ENCODE measurements around the gene AMIGO1. TPM values are rescaled to one million over a fixed set of nuclear protein-coding genes. Genes with fewer than 3 reads are reported as not detected.

AMIGO1 gene
- total RNA-seq, 1 experiment from 2014 or later: 1.2 TPM

DNA sequence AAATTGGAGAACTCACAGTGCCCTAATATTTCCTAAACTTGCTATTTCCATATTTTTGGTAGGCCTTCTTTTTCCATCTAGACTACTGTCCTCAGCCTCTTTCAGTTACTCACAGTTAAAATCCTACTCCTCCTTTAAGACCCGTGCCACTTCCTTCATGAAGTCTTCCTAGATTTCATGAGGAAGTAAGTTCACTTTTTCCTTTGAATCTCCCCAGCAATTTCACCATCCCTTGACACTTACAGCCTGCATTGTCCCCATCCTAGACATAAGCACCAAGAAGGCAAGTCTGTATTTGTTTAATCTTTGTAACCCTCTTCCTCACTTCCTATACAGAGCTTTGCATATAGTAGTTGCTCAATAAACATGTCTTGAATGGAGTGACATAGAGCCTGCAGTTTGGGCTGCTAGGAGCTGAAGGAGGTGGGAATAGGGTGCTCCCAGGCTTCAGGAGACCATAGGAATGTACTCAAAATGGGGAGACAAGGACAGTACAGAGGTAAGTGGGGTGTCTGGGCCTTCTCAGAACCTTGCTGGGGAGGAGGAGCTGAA lies 24.9 kb upstream of the AMIGO1 start:
- no peak for DNase-seq (ENCODE audit: extremely low read depth, low read depth)

DNA sequence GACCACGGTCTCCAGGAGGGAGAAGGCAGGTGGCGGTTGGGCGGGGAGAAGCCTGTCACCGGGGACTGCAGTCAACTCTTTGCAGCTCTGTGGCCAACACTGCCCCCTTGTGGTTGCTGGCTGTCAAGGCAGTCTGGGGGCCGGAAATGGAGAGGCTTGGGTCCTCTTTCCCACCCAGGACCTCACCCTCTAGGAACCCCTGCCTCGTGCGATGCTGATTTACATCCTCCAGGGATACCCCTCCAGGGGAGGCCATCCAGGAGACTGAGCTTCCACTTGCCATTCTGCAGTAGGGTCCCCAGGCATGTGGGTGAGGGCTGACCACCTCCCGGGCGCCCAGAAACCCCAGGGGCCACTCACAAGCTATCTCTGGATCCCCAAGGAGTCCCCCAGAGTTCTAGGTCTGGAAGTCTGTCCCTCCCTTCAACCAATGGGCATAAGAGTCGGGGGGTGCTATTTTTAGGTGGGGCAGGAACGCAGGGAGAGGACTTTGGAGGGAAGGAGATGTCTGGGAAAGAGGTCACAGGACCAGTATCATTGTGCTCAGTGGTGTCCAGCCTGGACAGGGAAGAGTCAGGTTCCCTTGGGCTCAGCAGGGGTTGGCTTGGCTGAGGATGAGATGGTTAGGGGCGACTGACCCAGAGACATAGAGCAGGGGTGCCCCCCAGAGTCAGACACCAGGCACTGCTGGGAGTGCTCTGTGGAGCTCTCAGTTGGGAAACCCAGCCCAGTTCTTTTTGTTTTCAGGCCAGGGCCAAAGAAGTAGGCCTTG lies 23.0 kb upstream of the AMIGO1 start:
- peak; percentile 65 for DNase-seq (ENCODE audit: extremely low read depth, low read depth)

DNA sequence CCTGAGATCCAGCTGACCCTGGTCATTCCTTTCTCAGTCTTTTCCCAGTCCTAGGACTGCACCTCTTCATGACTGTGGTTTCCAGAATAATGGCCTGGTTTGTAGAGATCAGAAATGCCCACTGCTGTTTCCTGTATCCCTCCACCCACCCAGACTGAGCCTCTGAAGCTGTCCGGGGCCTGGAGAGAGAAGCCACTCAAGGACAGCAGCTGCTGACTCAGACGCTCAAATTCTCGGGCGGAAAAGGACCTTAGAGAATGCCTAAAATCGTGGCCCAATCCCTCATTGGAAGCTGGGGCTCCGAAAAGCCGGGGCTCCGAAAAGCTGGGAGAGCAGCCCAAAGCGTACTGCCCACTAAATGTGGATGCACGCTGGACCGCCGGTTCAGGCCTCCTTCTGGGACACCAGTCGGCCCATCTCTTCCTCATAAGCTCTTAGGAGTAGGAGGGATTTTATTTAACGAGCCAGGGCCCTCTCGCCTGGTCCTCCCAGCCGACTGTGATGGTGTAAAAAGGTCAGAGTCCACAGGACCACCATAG lies 22.4 kb upstream of the AMIGO1 start:
- no peak for DNase-seq (ENCODE audit: extremely low read depth, low read depth)

DNA sequence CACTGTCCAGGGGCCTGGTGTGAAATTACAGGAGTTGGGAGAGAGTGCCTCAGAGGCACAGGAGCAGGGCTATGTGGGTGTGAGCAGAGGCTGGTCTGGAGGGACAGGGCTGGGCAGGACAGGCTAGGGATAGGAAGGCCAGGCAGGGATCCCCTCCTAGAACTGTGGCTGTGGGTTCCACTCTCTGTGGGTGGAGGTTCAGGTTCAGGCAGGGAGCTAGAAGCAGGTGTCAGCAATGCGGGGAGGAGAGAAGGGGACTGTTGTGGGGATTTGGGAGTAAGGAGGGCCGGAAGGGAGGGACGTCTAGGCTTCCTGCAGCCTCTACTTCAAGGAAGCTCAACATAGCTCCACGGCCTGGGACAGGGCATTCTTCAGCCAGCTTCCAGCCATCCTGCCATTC lies 21.9 kb upstream of the AMIGO1 start:
- DNase-seq (ENCODE audit: extremely low read depth, low read depth): no peak

DNA sequence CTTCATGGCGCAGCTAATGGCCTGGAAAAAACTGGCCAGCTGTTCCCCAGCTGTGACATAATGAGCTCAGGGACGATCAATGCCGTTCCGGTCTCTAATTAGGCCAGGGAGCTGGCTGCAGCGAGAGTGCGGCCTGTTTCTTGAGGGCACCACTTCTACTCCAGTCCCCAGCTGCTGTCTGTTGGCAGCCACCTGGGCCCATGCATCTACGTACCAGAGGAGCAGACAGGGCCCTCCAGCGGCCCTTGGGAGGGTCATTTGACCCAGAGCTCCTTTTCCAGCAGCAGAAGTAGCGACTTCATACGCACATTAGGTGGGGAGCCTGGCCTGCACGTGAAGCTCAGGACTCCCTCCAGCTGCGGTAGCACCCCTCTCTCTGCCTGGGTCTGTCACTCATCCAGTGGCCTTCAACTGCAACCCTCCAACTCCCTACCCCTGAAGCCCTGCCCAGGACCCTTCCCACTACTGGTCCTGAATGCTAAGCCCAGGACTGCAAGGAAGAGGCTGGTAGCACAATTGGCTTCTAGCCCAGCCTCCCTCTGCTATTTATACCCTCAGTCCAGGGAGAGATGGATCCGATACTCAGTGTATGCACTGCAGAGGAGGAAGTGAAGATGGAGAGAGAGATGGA lies 21.0 kb upstream of the AMIGO1 start:
- no peak for DNase-seq (ENCODE audit: extremely low read depth, low read depth)

DNA sequence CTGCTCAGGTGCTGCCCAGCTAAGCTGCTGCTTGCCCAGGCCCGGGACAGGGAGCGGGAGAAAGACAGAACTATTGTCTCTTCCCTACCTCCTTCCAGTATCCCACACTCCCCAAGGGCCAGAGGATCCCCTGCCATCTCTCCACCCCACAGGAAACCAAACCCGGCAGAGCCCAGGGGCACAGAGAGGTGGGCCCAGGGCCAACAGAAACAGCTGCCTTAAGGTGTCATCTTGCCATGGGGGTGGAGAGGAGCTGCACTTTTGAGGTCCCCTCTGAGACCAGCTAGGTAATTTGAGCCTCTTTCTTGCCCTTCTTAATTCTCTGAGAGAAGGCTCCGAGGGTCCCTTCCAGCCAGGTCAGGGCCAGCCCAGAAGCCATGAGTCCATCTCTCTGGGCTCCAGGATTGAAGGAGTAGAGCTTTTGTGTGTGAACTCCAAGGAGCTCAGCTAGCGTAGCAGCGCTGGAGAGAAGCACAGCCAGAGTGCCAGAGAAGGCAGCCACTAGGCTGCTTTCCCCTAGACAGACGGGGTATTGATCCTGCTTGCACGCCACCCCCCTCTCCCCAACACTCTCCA lies 20.4 kb upstream of the AMIGO1 start:
- DNase-seq (ENCODE audit: extremely low read depth, low read depth): no peak

DNA sequence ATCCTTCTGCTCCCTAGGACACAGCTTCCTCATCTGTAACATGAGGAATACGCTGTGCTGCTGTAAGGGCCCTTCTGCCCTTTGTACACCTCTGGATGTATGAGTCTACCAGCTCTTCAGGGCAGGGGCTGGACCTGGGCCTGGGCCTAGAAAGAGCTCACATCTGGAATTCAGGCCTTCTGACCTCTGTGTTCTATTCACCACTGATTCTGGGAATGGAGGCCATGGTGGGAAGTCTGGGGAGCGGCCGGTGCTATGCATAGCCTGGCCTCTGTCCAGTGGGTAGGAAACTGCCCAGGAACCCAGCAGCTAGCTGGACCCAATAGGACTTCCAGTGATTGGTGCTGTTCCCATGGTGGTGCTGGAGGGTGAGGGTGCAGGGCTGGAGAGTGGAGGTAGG lies 19.2 kb upstream of the AMIGO1 start:
- DNase-seq (ENCODE audit: extremely low read depth, low read depth): no peak

DNA sequence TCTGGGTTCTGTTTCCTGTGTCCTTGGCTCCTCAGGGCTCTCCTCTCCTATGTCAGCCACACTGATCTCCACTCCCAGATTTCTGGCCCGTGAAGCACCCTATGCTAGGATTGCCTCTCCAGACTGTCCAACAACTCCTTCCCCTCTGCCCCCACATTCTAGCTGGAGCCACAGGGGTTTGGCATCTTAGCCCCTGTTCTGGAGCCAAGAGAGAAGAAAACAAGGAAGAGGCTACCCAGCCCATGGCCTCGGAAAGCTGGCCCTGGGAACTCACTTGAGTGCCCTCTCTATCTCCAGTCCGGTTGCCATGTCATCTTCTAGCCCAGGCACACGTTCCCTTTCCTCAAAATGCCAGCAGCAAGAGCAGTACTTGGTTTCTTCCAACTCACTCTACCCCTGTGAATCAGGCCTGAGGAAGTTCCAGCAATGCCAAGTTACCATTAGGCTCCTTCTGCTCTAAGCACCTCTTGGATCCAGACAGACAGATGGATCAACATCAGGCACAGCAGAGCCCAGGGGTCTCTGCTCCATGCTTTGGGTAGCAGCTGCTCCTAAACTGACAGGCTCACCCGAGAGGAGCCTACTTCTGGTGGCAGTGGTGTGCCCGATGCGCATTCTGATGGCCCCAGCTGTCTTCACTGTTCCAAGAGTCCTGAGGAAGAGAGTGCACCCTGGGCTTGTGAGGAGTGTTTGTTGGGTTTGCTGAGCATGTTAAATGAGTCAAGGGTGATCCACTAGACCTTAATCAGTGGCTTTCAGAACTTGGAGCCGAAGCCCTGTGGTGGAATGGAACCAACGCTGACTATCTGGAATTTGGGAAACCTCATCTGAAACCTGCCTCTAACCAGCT lies 18.5 kb upstream of the AMIGO1 start:
- no peak for DNase-seq (ENCODE audit: extremely low read depth, low read depth)

DNA sequence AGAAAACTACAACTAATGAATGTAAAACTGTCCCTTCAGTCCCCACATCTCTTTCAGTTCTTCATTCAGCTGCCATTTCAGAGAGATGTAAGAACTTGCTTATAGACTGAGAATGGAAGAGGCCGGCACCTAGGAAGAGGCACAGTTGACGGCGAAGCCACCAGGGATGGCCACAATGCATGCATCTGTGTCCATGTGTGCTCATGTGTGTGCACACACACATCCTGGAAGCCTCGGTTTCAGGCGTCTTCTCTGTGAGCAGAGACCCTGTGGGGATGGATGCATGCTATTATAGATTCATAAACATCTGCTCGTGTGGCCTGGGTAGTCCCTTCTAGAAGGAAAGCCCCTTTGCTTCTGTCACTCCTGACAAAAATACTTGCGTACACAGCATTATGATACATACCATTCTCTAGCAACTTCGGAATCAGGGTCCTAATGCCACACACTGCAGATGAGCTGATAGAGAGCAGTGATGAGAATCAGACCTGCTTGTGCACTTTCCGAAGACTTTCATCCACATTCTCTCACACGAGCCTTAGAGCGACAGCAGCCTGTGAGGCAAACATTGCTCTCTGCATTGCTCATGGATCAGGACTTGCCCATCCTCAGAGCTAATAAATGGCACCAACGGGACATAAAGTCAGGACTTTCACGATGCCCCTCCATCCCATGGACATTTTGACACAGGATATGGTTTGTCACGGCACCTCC lies 17.7 kb upstream of the AMIGO1 start:
- no peak for DNase-seq (ENCODE audit: extremely low read depth, low read depth)

DNA sequence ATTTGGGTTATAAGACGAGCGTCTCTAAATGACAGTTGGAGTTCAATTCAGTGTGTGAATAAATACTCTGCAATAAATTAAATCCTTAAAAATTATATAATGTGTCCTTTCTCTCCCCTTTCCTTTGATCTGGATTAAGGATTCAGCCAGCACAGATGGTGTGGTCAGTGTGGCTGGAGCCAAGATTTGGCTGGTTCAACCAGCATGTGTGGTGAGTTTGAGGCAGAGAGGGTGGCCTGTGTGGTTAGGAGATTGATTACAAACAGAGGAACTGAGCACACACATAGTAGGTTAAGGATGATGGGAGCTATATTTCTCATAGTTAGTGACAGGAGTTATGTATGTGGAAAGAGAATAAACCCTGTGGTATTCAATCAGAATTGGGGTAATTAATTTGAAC lies 14.2 kb upstream of the AMIGO1 start:
- DNase-seq (ENCODE audit: extremely low read depth, low read depth): no peak

DNA sequence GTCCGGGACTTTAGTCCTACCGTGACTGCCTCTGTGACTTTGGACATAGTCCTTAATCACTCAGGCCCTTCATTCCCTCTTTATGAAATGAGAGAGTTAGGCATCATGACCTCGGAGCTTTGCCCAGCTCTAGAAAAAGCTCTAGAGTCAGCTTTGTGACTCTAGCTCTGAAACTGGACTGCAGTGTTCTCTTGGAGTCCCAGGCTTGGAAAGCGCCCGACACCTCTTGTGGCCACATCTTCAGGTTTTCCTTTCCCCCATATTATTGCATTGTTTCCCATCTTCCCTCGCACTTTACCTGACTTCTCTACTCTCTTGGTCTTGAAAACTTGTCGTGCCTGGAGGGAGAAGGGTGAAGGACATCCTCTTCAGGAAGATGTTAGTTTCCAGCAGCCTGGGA lies 12.5 kb upstream of the AMIGO1 start:
- no peak for DNase-seq (ENCODE audit: extremely low read depth, low read depth)

DNA sequence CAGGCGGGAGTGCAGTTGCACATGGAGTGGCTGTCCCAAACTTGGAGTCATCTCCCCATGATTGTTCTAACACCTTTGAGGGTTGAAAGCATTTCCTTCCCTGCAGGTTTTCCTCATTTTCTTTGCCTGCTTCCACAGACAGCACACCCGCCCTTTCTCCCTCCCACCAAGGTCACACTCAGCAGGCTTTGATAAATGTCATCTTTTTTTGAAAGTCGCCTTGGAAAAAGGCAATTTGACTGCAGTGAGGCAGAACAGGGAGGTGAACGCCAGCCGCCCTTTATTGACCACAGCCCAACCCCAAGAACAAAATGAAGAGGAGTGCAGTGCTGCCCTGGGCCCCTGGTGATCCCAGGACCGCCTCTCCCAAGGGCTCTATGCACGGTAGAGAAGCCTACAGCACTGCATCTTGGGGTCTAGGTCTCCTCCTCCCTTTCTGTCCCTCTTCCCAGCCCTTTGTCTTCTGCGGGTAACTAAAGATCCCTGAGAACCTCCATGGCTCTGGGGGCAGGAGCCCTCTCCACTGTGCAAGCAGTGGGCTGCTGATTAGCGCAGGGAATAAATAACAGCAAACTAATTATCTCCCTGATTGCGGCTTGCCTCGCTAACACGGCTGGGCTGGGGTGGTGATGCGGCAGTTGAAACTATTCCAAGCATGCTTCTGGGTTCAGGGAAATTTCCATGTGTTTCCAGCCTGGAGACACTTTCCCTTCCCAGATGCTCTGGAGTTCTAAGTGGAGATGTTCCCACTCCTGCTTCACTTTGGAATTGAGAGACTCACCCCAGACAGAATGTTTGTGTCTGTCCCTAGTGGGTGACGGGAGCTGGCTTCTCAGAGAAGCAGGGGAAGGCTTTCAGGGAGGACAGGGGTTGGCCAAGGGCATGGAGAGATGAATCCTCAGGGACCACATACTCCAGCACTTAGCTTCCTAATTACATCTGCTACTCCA lies 11.8 kb upstream of the AMIGO1 start:
- no peak for DNase-seq (ENCODE audit: extremely low read depth, low read depth)

DNA sequence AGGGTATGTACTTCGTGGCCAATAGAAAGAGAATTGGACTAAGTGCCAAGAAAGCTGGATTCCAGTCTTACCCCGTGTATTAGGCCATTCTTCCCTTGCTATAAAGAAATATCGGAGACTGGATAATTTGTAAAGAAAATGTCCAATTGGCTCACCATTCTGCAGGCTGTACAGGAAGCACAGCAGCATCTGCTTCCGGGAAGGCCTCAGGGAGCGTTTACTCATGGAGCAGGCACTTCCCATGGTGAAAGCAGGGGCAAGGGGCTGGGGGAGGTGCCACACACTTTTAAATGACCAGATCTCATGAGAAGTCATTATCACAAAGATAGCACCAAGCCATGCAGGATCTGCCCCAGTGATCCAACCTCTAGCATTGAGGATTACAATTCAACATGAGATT lies 7.8 kb upstream of the AMIGO1 start:
- no peak for DNase-seq (ENCODE audit: extremely low read depth, low read depth)

DNA sequence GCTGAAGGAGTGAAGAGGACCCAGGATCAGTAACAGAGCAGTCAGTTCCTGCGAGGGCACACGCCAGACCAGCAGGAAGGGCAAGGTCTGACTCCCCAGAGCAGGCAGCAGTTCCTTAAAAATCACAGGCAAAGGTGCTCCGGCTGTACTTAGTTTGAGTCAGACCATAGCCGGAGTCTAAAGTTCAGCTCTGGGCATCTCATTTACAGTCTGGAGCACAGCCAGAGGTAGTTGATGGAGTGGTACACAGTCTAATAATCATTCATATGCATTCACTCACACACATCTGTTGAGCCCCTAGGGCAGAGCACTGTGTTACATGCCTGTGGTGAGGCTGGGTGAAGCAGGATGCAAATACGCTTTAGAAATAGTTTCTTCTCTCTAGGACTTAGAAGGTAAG lies 7.3 kb upstream of the AMIGO1 start:
- no peak for DNase-seq (ENCODE audit: extremely low read depth, low read depth)

DNA sequence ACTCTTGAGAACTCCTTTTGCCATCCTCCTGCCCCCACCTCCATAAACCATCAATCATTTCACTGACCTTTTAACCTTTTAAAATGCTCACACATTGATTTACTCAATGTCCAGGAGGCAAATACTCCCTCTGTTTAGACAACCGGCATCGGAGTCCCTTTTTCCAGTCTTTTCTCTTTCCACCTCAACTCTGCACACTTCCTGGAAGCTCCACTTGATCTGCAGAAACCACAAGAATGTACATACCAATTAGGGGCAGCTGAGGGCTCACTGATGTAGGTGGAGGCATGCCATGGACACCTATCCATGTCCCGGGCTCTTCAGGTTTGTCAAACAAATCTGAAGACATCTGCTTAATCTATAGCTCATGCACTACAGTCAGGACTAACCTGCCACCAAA lies 5.3 kb upstream of the AMIGO1 start:
- DNase-seq (ENCODE audit: extremely low read depth, low read depth): no peak

DNA sequence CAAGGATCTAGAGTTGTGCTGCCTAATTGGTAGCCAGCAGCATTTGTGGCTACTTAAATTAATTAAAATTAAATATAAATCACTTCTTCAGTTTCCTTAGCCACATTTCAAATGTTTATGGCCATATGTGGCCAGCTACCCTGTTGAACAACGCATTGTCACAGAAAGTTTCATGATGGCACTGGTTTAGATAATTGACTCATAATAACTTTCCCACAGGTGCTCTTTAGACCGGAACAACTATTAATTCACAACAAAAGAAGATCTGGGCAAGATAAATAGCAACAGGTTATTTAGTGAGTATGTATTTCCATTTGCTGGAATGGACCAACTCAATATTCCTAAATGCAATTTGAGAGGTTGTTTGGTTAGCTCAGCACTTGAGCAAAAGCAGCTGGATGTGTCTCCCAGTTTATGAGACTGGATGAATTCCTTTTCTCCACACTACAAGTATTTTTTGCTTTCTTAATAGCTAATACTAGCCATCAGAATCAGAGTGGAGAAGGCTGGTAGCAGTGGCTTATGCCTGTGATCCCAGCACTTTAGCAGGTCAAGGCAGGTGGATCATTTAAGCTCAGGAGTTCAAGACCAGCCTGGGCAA lies 3.7 kb upstream of the AMIGO1 start:
- no peak for DNase-seq (ENCODE audit: extremely low read depth, low read depth)

DNA sequence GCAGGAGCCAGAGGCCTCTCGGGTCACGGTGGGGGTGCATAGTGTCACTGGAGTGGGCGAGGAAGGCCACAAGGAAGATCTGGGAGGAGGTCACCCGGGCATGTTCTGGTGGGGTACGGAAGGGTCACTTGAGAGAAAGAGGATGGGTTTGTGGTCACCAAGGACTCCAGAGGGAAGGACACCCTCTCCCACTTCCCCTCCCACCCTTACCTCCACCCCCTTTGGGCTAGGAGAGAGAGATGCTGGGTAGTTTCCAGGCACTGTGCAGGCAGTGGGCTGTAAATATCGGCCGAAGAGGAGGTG lies 703 bp downstream of the AMIGO1 start:
- DNase-seq (ENCODE audit: extremely low read depth, low read depth): no peak

DNA sequence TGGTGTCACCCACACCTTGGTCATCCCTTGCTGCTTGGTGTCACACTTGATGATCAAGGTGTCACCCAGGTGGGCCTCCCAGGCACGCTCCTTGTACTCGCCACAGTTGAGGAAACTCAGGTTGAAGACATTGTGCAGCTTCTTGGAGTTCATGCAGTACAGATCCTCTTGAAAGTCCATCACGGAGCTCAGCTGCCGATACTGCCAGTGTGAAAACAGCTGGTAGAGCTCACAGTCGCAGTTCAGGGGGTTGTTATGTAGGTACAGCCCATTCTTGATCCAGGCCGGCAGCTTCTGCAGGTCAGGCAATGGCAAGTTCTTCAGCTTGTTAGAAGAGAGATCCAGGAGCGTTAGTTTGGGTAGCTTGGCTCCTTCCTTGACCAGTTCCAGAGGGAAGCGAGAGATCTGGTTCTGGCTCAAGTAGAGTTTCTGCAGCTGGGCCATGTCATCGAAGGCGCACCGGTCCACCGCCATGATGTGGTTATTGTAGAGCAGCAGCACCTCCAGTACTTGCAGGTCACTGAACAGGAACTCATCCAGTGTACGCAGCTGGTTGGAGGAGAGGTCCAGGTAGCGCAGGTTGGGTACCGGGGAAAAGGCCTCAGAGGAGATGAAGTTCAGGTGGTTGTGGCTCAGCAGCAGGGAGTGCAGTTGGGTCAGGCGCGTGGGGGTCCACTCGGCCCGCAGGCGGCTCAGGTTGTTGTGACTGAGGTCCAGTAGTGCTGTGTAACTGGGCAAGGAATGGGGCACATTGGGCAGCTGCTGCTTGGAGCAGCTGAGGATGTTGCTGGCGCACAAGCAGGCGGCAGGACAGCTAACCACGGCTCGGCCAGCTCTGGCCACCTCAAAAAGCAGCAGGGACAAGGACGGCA lies 1.3 kb downstream of the AMIGO1 start:
- DNase-seq (ENCODE audit: extremely low read depth, low read depth): no peak
